Ascending aorta (tissue), 2 donors: ENCODE data around the gene NIM1K. TPM values are rescaled to one million over a fixed set of nuclear protein-coding genes. Genes with fewer than 3 reads are reported as not detected.

ENCODE experiments used
- DNase-seq, 2 donors: peaks; one replicate each; pipeline ENCODE4 v3.0.0-alpha.2; 2019; ENCODE audit warnings: low spot score in 2 of 2
- H3K27ac ChIP-seq, 2 donors: fragments of 200-600 bp; sonication (generic); one replicate each; pipeline ENCODE4 v1.5.1; 2016 to 2017; ENCODE audit warnings: mild to moderate bottlenecking in 1 of 2
- H3K27me3 ChIP-seq: fragments of 200-600 bp; sonication (generic); one replicate; pipeline ENCODE4 v1.5.1; 2017
- H3K36me3 ChIP-seq, 2 donors: fragments of 200-600 bp; sonication (generic); one replicate each; pipeline ENCODE4 v1.5.1; 2016
- H3K4me1 ChIP-seq, 2 donors: fragments of 200-600 bp; sonication (generic); one replicate each; pipeline ENCODE4 v1.5.1; 2016 to 2017; ENCODE audit warnings: mild to moderate bottlenecking in 1 of 2
- H3K4me3 ChIP-seq, 2 donors: fragments of 200-600 bp; sonication (generic); one replicate each; pipeline ENCODE4 v1.5.1; 2016 to 2017; ENCODE audit warnings: mild to moderate bottlenecking in 1 of 2
- H3K9me3 ChIP-seq, 2 donors: fragments of 200-600 bp; sonication (generic); one replicate each; pipeline ENCODE4 v1.5.1; 2016
- intact Hi-C: fragments of 100-400 bp; cut with DNase I; formaldehyde crosslinking; loops from one replicate; pipeline ENCODE4 v1.15.1; 2023
- total RNA-seq: library from RNA; depleted of rRNA; stranded (reverse); fragments of >200 nt; gene quantifications from one replicate; pipeline ENCODE4 v1.1.0, GENCODE V29; 2016
- TF ChIP-seq, protein P1 (sequence below), 3 experiments: fragments of 200-600 bp in 2 of 3; fragments of 450-650 bp in 1 of 3; sonication (generic) in 2 of 3; IDR thresholded peaks; one replicate each; pipeline ENCODE4 v1.5.1; 2016 to 2019; ENCODE audit warnings: antibody characterized with exemption in 3 of 3, mild to moderate bottlenecking in 1 of 3, moderate library complexity in 1 of 3

Gene NIM1K
- total RNA-seq, 1 donor from 2014 or later = not detected

DNA sequence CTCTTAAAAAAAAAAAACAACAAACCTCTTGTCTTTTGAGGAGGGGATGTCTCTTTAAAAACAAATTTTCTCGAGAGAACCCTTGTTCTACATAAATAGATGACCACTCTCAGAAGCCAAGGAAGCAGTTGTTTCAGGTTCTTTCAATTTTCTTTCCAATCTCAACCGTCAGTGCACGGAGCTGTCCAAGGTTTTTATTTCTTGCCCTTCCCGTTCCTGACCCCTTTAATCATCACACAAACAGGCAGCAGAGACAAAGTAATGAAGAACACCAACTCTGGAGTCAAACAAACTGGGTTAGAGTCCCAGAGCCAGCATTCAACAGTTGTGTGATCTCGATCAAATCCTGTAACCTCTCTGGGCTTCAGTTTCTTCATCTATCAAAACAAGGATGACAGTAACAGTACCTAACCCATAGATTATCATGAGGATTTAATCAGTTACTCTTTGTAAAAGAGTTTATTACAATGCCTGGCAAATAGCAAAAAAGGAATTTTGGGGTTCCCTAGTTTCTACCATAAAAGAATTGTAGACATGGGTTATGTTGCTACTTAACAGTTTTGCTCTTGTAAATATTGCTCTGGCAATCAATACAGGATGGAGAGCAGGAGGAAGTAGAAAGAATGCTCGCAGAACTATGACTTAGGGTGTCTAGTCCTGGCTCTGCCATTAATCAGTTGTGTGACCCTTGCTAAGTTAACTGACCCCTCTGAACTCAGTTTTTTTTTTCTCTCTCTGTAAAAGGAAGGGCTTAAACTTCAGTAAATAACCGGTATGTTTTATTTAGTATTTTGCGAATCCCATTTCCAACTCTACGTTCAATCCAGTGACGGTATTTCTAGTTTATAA, 1.0 kb upstream of the NIM1K start:
- peaks cover 0 to 5% of the 10 kb centered on the region in 2 donors for H3K4me1 ChIP-seq
- DNase-seq = no peak
- TF ChIP-seq, protein P1, sequence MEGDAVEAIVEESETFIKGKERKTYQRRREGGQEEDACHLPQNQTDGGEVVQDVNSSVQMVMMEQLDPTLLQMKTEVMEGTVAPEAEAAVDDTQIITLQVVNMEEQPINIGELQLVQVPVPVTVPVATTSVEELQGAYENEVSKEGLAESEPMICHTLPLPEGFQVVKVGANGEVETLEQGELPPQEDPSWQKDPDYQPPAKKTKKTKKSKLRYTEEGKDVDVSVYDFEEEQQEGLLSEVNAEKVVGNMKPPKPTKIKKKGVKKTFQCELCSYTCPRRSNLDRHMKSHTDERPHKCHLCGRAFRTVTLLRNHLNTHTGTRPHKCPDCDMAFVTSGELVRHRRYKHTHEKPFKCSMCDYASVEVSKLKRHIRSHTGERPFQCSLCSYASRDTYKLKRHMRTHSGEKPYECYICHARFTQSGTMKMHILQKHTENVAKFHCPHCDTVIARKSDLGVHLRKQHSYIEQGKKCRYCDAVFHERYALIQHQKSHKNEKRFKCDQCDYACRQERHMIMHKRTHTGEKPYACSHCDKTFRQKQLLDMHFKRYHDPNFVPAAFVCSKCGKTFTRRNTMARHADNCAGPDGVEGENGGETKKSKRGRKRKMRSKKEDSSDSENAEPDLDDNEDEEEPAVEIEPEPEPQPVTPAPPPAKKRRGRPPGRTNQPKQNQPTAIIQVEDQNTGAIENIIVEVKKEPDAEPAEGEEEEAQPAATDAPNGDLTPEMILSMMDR (IDR thresholded peaks at IDR 0.05) = no peak
- intact Hi-C loops = loop anchor here (5.0 kb wide), 1 partner anchor 69 kb away; the partner anchor contains the start of gene ZNF131
- peak overlapping the region in 1 of 2 donors; percentile 87 for H3K4me3 ChIP-seq
- H3K27ac ChIP-seq = no peak overlapping the region
- H3K9me3 ChIP-seq = no peaks in the 10 kb centered on the region
- no peaks in the 10 kb centered on the region for H3K36me3 ChIP-seq
- no peaks in the 10 kb centered on the region for H3K27me3 ChIP-seq

DNA sequence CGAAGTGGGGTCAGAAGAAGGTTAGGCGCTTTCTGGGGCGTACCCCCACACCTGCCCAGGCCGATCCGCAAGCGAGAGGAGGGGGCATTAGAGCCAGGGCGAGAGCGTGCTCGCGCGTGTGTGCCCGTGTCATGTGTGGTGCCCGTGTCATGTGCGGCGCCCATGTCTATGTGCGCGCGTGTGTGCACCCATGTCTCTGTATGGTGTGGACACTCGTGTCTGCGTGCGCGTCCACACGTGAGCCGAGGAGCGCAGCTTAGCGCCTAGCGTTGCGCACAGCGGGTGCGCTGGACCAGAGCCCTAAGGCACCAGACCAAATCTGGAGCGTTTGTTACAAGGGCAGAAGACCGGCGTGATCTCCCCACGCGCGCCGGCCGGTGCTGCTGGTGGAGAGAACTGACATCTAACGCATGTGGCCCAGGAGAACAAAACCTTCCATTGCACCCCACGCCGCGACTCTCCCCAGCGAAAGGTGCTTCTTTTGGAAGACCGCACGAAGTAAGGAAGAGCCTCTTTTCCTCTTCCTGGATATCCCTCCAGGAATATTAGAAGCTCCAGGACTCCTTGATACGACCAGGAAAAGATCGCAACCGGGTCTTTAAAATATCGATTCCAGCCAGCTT, 644 bp downstream of the NIM1K start:
- intact Hi-C loops = loop anchor here (2.0 to 5.0 kb wide), 2 partner anchors 70 to 120 kb away; partner anchors contain the start of genes HMGCS1 and ZNF131

DNA sequence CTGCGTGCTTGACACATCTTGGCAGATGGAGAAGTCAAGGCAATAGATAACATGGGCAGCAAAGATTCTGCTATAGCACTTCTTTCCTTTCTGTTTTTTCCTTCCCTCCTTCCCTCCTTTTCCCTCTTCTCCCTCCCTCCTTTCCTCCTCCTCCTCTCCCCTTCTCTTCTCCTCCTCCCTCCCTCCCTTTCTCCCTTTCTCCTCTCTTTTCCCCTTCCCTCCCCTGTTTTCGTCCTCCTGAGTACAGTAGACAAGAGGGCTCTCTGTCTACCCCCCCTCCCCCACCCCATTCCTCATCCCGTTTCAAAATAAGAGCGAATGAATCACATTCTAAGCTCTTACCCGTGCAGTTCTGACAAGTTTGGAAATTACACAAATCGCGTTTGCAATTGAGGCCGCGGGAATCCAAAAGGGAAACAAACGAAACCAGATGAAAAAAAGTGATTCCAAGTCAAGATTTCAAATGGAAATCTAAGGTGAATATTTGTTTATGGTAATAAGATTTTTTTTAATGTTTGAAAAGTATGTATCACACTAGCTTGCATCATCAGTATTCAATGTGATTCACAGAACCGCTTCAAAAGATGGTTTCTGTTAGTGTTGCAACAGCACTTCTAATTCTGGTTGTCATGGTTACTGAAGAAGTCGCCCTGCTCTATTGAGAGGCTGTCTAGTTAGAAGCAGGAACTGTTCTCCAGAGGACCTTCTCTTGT, 1.3 kb downstream of the NIM1K start:
- Histone ChIP-seq H3K4me1 (peaks cover 0 to 5% of the 10 kb centered on the region in 2 donors), H3K27ac (no peak overlapping the region), H3K36me3 (no peaks in the 10 kb centered on the region), H3K9me3 (no peaks in the 10 kb centered on the region), H3K27me3 (no peaks in the 10 kb centered on the region), H3K4me3 (peak overlapping the region; percentile 49 to 87)
- peak in 1 of 2 donors; percentile 64 for DNase-seq
- TF ChIP-seq, protein P1 (IDR thresholded peaks at IDR 0.05) = no peak
- intact Hi-C loops = loop anchor here (2.0 to 5.0 kb wide), 2 partner anchors 71 to 119 kb away; partner anchors contain the start of genes HMGCS1 and ZNF131

More for the DNA sequence above, 644 bp downstream of the NIM1K start:
- Histone ChIP-seq H3K9me3 (no peaks in the 10 kb centered on the region), H3K4me1 (peaks cover 0 to 5% of the 10 kb centered on the region in 2 donors), H3K4me3 (peak overlapping the region; percentile 49 to 87), H3K27me3 (no peaks in the 10 kb centered on the region), H3K36me3 (no peaks in the 10 kb centered on the region), H3K27ac (no peak overlapping the region)
- TF ChIP-seq, protein P1 (IDR thresholded peaks at IDR 0.05) = no peak
- no peak for DNase-seq

DNA sequence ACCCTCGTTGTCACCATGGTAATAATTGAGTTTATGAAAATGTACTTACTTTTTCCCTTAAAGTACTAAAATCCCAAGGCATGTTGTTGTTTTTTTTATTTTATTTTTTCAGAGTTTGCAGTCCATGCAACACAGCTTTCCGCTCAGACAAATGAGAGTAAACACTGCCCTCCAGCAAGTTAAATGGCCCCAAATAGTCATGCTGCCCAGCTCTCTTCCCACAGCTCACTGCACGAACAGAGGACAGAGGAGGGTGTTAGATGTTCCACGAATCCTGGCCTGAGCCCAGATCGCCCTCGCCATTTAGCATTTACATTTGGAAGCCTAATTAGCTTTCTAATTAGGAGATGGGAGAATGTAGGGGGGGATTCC, 1.9 kb downstream of the NIM1K start:
- intact Hi-C loops = loop anchor here (2.0 to 5.0 kb wide), 2 partner anchors 72 to 119 kb away; partner anchors contain the start of genes HMGCS1 and ZNF131
- Histone ChIP-seq H3K27ac (no peak overlapping the region), H3K4me1 (peaks cover 0 to 5% of the 10 kb centered on the region in 2 donors), H3K9me3 (no peaks in the 10 kb centered on the region), H3K27me3 (no peaks in the 10 kb centered on the region), H3K36me3 (no peaks in the 10 kb centered on the region), H3K4me3 (peak overlapping the region; percentile 49 to 87)
- TF ChIP-seq, protein P1 (IDR thresholded peaks at IDR 0.05) = no peak
- DNase-seq = no peak

DNA sequence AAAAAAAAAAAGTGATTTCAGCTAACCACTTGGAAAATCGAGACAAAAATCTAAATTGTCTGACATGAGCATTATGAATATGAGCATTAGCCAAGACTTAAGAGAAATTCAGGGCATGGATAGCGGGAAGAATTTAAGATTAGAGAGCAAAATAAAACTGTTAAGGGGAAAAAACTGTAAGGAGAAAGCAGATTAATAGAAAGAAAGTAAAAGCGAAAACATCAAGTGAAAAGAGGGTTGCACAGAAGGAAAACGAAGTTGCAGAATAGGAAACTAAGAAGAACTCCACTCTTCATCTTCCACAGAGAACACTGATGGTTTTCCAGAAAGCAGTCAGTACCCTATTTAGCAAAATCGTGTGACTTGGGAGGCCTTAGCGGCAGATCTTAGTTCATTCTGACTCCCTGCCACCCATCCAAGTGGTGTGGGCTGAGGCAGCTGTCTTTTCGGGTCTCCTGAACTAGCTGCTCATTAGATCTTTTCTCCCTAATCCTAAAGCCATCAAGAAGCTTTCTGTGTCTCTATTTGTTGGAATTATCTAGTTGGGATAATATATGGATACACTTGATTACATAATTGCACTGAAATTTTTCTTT, 3.7 kb downstream of the NIM1K start:
- no peak overlapping the region for H3K4me3 ChIP-seq
- intact Hi-C loops = no loop called here
- TF ChIP-seq, protein P1 (IDR thresholded peaks at IDR 0.05) = no peak
- peaks cover 0 to 5% of the 10 kb centered on the region in 2 donors for H3K4me1 ChIP-seq
- no peaks in the 10 kb centered on the region for H3K27me3 ChIP-seq
- H3K27ac ChIP-seq = no peak overlapping the region
- DNase-seq = no peak
- H3K36me3 ChIP-seq = no peaks in the 10 kb centered on the region
- no peaks in the 10 kb centered on the region for H3K9me3 ChIP-seq
